PC-3 (cell line): ENCODE results near the gene UACA.
"Not testable (repeated sequence)": the region's sequence is repeated elsewhere in the genome, so short reads cannot be mapped to it uniquely, and the experiment has no call there.

ENCODE experiments used
- EZH2 ChIP-seq: fragments of 300-600 bp; sonication (generic); IDR thresholded peaks from one replicate; pipeline ENCODE4 v1.6.1; 2017; ENCODE audit warnings: antibody characterized with exemption, mild to moderate bottlenecking, low read length; ENCODE audit not compliant: unreplicated experiment
- EZH2phosphoT487 ChIP-seq: fragments of 300-600 bp; sonication (generic); IDR thresholded peaks from 2 replicates; pipeline ENCODE4 v1.6.1; 2018; ENCODE audit warnings: mild to moderate bottlenecking, antibody characterized with exemption, low read length, borderline replicate concordance
- TF ChIP-seq, protein P1 (sequence below): fragments of 300-600 bp; sonication (generic); conservative IDR thresholded peaks from 2 replicates; pipeline ENCODE4 v1.5.1; 2017; ENCODE audit warnings: antibody characterized with exemption, low read depth, mild to moderate bottlenecking, low read length

DNA sequence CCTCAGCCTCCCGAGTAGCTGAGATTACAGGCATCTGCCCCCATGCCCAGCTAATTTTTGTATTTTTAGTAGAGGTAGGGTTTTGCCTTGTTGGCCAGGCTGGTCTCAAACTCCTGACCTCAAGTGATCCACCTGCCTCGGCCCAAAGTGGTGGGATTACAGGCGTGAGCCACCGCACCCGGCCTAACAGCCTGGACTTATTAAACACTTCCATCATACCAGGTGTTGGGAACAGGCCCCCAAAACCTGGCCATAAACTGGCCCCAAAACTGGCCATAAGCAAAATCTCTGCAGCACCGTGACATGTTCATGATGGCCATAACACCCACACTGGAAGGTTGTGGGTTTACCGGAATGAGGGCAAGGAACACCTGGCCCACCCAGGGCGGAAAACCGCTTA is 41.0 kb upstream of the UACA start:
- TF ChIP-seq, protein P1, sequence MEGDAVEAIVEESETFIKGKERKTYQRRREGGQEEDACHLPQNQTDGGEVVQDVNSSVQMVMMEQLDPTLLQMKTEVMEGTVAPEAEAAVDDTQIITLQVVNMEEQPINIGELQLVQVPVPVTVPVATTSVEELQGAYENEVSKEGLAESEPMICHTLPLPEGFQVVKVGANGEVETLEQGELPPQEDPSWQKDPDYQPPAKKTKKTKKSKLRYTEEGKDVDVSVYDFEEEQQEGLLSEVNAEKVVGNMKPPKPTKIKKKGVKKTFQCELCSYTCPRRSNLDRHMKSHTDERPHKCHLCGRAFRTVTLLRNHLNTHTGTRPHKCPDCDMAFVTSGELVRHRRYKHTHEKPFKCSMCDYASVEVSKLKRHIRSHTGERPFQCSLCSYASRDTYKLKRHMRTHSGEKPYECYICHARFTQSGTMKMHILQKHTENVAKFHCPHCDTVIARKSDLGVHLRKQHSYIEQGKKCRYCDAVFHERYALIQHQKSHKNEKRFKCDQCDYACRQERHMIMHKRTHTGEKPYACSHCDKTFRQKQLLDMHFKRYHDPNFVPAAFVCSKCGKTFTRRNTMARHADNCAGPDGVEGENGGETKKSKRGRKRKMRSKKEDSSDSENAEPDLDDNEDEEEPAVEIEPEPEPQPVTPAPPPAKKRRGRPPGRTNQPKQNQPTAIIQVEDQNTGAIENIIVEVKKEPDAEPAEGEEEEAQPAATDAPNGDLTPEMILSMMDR: not testable (repeated sequence)
- TF ChIP-seq EZH2, EZH2phosphoT487: not testable (repeated sequence)
